ENCODE measurements around the gene SEMA7A.
"Not testable (repeated sequence)": the region's sequence is repeated elsewhere in the genome, so short reads cannot be mapped to it uniquely, and the experiment has no call there.

Gene SEMA7A

DNA sequence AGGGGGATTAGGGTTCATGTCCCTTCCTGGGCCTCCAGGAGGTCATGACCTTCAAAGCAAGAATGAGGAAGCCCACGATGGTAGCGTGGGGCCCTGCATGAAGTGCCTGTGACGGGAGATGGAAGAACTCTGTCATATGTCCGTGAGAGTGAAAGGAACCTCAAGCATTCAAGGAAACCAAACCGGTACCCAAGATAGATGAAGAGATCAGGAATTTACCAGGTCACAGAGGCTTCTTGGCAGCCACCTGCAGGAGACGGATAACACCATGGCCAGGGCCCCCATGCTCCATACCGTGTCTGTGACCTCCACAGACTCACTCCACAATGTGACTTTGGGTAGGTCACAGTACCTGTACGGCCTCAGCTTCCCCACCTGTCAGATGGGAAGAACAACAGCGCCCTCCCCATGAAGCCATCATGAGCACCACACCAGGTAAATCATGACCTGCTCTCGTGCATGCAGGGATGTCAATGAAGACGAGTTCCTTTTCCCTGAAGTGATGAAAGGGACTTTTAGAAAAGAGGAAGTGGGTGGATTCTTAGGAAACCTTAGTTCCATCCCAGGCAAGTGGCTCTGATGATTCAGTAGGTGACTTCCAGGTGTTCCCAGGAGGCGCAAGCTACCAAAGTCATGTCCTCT, 43.0 kb downstream of the SEMA7A start:
- H3K4me3 ChIP-seq (ENCODE audit: low read depth, low read length): no peak overlapping the region

DNA sequence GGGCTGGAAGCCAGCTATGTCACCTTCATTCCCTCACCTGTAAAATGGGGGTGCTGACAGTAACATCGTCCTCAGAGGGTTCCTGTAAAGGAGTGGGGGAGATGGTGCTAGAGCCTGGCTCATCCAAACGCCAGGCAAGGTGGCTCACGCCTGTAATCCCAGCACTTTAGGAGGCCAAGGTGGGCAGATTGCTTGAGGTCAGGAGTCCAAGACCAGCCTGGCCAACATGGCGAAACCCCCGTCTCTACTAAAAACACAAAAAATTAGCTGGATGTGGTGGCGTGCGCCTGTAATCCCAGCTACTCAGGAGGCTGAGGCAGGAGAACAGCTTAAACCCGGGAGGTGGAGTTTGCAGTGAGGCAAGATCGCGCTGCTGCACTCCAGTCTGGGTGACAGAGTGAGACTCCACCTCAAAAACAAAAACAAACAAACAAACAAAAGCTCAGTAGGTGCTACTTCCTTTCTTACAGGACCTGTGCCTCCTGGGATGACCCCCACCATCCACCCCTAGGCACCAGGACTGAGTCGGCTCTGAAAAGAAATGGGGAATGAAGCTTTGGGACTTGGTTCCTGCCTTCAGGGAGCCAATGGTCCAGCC, 43.6 kb downstream of the SEMA7A start:
- DNase-seq (ENCODE audit: low read depth); in situ Hi-C loops (cut with HindIII; ENCODE audit: low sequenced_read_pairs); H3K4me3 ChIP-seq (ENCODE audit: low read depth, low read length): not testable (repeated sequence)

More for the DNA sequence above, 43.0 kb downstream of the SEMA7A start:
- DNase-seq (ENCODE audit: low read depth): no peak
- TF ChIP-seq, protein P1, sequence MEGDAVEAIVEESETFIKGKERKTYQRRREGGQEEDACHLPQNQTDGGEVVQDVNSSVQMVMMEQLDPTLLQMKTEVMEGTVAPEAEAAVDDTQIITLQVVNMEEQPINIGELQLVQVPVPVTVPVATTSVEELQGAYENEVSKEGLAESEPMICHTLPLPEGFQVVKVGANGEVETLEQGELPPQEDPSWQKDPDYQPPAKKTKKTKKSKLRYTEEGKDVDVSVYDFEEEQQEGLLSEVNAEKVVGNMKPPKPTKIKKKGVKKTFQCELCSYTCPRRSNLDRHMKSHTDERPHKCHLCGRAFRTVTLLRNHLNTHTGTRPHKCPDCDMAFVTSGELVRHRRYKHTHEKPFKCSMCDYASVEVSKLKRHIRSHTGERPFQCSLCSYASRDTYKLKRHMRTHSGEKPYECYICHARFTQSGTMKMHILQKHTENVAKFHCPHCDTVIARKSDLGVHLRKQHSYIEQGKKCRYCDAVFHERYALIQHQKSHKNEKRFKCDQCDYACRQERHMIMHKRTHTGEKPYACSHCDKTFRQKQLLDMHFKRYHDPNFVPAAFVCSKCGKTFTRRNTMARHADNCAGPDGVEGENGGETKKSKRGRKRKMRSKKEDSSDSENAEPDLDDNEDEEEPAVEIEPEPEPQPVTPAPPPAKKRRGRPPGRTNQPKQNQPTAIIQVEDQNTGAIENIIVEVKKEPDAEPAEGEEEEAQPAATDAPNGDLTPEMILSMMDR (IDR thresholded peaks at IDR 0.05; ENCODE audit: low read depth, low read length, missing control alignments): no peak
- in situ Hi-C loops (cut with HindIII; ENCODE audit: low sequenced_read_pairs): no loop called here

DNA sequence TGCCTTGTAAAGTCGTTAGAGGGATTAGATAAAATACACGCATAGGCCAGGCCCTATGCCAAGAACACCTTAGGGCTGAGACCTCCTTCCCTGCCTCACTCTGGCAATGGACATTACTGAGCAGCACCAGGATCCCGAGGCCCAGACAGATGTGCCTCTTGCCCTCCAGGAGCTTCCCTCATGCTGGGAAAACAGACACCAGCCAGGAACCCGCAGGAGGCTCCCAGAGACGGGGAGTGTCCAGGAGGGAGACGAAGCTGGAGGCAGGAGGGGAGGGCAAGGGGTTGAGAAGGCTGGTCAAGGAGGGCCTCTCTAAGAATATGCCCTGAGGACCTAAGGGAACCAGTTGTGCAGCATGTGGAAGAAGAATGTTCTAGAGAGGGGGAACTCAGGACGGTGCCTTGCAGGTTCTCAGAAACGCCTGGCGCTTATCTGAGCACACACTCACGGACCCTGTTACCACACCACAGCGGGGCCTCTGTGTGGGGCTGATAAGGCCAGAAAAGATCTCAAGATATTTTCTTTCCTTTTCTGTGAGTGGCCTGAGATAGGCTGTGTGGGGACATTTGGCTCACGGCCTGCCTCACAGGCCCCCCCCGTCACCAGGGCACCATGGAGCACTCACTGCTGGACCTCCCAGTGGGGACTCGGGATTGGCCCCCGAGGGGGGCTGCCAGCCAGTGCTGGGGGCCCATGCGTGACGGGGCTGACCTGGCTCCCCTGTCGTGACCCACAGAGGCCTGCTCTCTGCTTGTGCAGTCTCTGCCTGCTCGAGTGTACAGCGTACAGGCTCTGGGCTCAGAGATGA, 44.3 kb downstream of the SEMA7A start:
- TF ChIP-seq, protein P1 (IDR thresholded peaks at IDR 0.05; ENCODE audit: low read depth, low read length, missing control alignments): no peak
- no peak overlapping the region for H3K4me3 ChIP-seq (ENCODE audit: low read depth, low read length)
- in situ Hi-C loops (cut with HindIII; ENCODE audit: low sequenced_read_pairs): no loop called here
- no peak for DNase-seq (ENCODE audit: low read depth)

DNA sequence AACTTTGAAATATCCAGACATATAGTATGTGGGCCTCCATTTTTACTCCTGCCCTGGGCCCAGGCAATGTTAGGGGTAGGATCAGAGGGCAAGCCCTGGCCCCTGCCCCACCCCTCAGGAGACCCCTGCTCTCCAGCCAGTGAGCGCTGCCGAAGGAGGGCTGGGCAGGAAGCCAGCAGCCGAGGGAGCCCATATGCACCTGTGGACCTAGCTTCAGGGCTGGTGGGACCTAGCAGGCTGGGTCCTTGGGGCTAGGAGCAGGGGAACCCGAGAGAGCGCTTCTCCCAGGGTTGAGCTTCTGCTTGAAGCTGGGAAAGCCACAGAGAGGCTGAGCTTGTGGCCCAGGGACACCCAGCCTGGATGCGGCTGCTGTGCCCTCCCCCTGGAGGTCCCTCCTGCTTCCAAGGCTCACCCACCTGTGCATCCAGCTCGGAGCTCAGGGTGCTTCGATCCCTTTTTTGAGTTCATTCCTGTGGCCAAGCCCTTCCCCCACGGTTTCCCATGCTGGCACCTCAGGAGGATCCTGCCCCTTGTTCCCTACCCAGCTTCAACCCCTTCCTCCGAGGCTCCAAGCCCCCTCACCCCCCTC, 45.3 kb downstream of the SEMA7A start:
- in situ Hi-C loops (cut with HindIII; ENCODE audit: low sequenced_read_pairs): no loop called here
- TF ChIP-seq, protein P1 (IDR thresholded peaks at IDR 0.05; ENCODE audit: low read depth, low read length, missing control alignments): no peak
- no peak for DNase-seq (ENCODE audit: low read depth)
- no peak overlapping the region for H3K4me3 ChIP-seq (ENCODE audit: low read depth, low read length)

DNA sequence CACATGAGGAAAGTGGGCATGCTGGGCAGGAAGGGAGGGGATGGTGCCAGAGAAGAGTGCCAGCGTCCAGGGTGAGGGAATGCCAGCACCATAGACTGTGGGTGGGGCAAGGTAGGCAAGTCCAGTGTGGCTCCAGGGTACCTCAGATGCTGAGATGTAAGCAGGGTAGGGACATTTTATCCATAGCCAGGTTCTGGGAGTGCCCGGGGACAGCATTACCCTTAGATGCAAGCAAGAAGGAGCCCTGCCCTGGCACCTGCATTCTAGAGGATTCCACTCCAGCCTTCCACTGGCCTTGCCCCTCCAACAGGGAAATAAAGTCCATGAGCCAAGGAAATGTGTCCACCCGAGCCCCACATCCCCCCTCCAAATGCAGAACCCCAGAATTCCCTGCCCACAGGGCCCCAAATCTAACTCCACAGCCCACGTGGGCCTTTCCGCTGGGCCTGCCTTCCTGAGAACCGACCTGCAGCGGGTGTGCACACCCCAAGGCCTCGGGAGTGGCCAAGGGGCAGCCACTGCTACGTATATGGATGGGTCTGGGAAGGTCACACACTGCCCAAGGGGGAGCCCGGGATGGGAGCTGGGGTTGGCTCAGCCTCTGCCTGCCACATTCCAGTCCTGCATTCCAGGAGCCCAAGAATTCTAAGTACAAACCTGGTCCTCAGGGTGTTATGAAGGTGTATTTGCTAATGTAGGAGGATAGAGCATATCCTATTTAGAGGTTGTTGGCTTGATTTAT, 46.0 kb downstream of the SEMA7A start:
- TF ChIP-seq, protein P1 (IDR thresholded peaks at IDR 0.05; ENCODE audit: low read depth, low read length, missing control alignments): no peak
- H3K4me3 ChIP-seq (ENCODE audit: low read depth, low read length): no peak overlapping the region
- in situ Hi-C loops (cut with HindIII; ENCODE audit: low sequenced_read_pairs): no loop called here
- no peak for DNase-seq (ENCODE audit: low read depth)

DNA sequence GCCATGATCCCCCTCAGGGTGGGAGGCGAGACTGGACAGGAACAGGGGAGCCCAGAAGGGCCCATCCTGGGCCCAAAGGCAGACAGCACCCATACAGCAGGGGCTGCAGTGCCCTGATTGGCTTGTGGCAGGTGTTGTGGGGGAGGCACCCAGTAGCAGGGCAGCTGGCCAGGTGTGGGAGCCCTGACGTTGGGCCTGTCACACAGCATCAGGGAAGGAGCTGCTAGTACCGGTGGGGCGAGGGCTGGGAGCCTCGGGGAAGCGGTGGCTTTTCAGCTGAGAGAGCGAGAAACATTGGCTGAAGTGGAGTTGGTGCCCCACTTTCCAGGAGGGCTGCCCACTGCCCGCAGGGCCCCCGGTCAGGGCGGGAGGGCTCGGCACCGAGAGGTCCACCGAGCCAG, 46.6 kb downstream of the SEMA7A start:
- no peak for DNase-seq (ENCODE audit: low read depth)
- in situ Hi-C loops (cut with HindIII; ENCODE audit: low sequenced_read_pairs): no loop called here
- no peak overlapping the region for H3K4me3 ChIP-seq (ENCODE audit: low read depth, low read length)
- TF ChIP-seq, protein P1 (IDR thresholded peaks at IDR 0.05; ENCODE audit: low read depth, low read length, missing control alignments): no peak
